Left kidney (tissue), 2 donors: ENCODE measurements around the gene NAPSA. TPM values are rescaled to one million over a fixed set of nuclear protein-coding genes. Genes with fewer than 3 reads are reported as not detected.

Source experiments
- DNase-seq: peaks from one replicate; pipeline ENCODE4 v3.0.0-alpha.2; 2013
- polyA plus RNA-seq: library from polyadenylated mRNA; unstranded; fragments of 120-200 nt; gene quantifications from one replicate; pipeline ENCODE4 v1.2.1, GENCODE V29; 2013; ENCODE audit not compliant: insufficient read length

NAPSA gene
- polyA plus RNA-seq, 1 donor: 9.6 TPM

- DNase-seq: no peak
These were observed 49.5 kb downstream of the NAPSA start for GRCh38 chr19:50315773-50316448.

DNA sequence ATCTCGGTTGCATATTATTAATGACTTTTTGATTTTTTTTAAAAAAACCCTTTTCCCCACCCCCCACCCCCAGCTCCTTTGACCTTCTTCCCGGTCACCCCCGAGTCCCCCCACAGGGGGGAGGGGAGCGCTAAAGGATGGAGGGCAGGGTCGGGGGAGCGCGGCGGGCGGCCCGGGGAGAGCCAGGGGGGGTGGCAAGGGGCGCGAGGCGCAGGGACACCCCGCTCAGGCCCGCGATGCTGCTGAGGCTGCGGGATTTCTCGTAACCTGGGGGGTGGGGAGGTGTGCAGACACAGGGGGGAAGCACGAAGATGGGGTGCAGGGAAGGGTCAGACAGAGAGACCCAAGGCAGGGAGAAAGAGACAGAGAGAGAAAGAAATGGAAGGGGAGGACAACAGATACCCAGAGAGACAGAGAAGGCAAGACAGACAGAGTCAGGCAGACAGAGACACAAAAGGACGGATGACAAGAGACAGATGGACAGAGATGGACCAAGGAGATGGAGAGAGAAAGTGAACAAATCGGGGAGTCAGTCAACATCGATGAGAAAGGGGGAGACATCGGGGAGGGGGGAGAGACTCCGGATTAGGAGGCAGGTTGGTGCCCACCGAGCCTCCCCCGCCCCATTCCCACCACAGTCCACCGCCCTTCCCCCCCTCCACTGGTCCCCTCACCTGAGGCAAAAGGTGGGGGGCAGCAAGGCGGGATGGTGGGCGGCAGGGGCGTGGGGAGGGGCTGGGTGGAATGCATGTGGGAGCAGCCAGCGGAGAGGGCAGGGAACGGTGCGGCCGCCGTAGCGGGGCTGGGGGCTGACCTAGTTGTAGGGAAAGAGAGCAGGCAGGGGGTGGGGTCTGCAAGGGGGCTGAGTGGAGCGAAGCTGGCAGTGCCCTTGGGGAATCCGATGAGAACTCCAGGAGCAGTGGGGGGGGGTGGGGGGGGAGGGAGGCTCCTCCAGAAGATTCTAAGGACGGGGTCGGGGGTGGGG is 50.4 kb downstream of the NAPSA start:
- no peak for DNase-seq

GRCh38 chr19:50313812-50314536 is 51.5 kb downstream of the NAPSA start:
- no peak for DNase-seq

- DNase-seq: no peak
These were observed 52.2 kb downstream of the NAPSA start for GRCh38 chr19:50312967-50313811.

GRCh38 chr19:50311723-50312635 is 53.5 kb downstream of the NAPSA start:
- no peak for DNase-seq

GRCh38 chr19:50310759-50311465 is 54.5 kb downstream of the NAPSA start:
- no peak for DNase-seq

DNA sequence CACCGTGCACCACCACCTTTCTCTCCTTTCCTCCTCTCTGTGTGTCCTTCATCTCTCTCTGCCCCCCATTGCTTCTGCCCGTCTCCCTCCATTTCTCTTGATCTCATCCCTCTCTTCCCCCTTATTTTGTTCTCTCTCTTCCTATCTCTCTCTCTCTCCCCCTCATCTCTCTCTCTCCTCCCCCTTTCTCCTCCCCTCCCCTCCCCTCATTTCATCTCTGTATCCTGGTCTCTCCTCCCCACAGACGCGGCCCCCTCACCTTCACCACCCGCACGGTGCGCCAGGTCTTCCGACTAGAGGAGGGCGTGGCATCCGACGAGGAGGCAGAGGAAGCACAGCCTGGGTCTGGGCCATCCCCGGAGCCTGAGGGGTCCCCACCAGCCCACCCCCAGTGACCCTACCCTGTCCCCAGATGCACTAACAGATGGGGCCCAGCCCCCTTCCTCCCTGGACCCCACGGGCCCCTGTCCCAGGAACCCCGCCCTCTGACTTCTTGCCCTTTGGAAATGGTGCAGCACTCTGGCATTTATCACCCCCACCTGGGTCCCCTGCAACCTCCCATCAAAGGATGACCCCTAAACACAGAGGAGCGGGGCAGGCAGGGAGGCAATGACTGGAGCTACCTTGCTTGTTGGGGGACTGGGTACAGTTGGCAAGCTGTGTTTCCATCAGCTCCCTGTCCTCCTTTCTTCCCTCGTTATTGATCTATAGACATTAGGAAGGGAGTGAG is 55.9 kb downstream of the NAPSA start:
- DNase-seq: no peak

DNA sequence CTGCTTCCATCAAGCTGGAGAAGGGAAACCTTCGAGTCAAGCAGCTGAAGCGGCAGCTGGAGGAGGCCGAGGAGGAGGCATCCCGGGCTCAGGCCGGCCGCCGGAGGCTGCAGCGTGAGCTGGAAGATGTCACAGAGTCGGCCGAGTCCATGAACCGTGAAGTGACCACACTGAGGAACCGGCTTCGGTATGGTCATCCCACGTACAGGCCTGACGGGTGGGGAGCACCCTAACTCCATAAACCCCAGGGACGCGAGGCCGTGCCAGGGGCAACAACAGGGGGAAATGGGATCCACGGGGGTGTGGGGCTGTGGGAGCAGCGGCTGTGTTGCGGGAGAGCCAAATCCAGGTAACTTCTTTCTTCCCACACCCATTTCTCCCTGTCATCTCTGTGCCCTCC is 56.4 kb downstream of the NAPSA start:
- DNase-seq: no peak

Other genes with a start within 250 kb of the NAPSA start
- 0.35 TPM for gene IZUMO2, start 202.4 kb downstream of the NAPSA start, polyA plus RNA-seq
- gene MYH14, start 162.0 kb downstream of the NAPSA start, polyA plus RNA-seq: 22.9 TPM
- gene KCNC3, start 36.3 kb downstream of the NAPSA start, polyA plus RNA-seq: 55.2 TPM
- gene NR1H2, start 10.8 kb upstream of the NAPSA start, polyA plus RNA-seq: 32.1 TPM
- 28.0 TPM for gene POLD1, start 18.7 kb upstream of the NAPSA start, polyA plus RNA-seq
- gene SPIB, start 53.3 kb upstream of the NAPSA start, polyA plus RNA-seq: 1.00 TPM
- gene MYBPC2, start 67.3 kb upstream of the NAPSA start, polyA plus RNA-seq: 1.5 TPM
- 86.1 TPM for gene EMC10, start 110.9 kb upstream of the NAPSA start, polyA plus RNA-seq
- gene GARIN5A, start 111.2 kb upstream of the NAPSA start, polyA plus RNA-seq: 5.5 TPM
- 9.0 TPM for gene JOSD2, start 145.6 kb upstream of the NAPSA start, polyA plus RNA-seq
- gene ASPDH, start 148.3 kb upstream of the NAPSA start, polyA plus RNA-seq: 8.6 TPM
- gene LRRC4B, start 202.8 kb upstream of the NAPSA start, polyA plus RNA-seq: 14.2 TPM